ENCODE measurements around the gene KRTAP3-3.

- TF ChIP-seq, protein P1, sequence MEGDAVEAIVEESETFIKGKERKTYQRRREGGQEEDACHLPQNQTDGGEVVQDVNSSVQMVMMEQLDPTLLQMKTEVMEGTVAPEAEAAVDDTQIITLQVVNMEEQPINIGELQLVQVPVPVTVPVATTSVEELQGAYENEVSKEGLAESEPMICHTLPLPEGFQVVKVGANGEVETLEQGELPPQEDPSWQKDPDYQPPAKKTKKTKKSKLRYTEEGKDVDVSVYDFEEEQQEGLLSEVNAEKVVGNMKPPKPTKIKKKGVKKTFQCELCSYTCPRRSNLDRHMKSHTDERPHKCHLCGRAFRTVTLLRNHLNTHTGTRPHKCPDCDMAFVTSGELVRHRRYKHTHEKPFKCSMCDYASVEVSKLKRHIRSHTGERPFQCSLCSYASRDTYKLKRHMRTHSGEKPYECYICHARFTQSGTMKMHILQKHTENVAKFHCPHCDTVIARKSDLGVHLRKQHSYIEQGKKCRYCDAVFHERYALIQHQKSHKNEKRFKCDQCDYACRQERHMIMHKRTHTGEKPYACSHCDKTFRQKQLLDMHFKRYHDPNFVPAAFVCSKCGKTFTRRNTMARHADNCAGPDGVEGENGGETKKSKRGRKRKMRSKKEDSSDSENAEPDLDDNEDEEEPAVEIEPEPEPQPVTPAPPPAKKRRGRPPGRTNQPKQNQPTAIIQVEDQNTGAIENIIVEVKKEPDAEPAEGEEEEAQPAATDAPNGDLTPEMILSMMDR (IDR thresholded peaks at IDR 0.05): no peak
- TF ChIP-seq POLR2A (IDR thresholded peaks at IDR 0.05): no peak
Measured at GRCh38 chr17:40967582-40967981, 26.4 kb downstream of the KRTAP3-3 start.

Measured in adrenal gland (tissue), 5 donors.